ENCODE results near the gene MMP24OS. TPM values are rescaled to one million over a fixed set of nuclear protein-coding genes. Genes with fewer than 3 reads are reported as not detected.

The MMP24OS gene
- total RNA-seq (2013; cell fraction: nucleolus; rRNA removed): 68.0 and 70.0 TPM in 2 replicates
- total RNA-seq (2014; rRNA removed) (9.6 and 10.7 TPM in 2 replicates), total RNA-seq (2014; rRNA removed; fragmentation: Illumina TruSeq; extraction: Trizol) (6.2 and 7.1 TPM in 2 replicates), total RNA-seq (2021) (30.9 and 31.4 TPM in 2 replicates), polyA plus RNA-seq (2011; rRNA removed) (9.6 and 12.3 TPM in 2 replicates), polyA plus RNA-seq (2014; fragmentation: Illumina TruSeq; extraction: Trizol) (3.4 and 9.1 TPM in 2 replicates), polyA plus RNA-seq (2014; fragmentation: Nextera tagmentation; extraction: Ambion mirVana) (1 to 10 TPM; 2.0 to 3.6 TPM), polyA plus RNA-seq (2014; rRNA removed) (25.8 and 27.9 TPM in 2 replicates), polyA plus RNA-seq (2016; fragmentation: Nextera tagmentation; extraction: Ambion mirVana) (10 to 100 TPM; 18.3 to 20.0 TPM), polyA minus RNA-seq (2011; rRNA and poly(A)+ RNA removed) (10.9 and 26.3 TPM in 2 replicates), Bru-seq, nascent RNA (percentile 78 among the genes with signal in this experiment), BruChase-seq, experiment 1, labeled RNA remaining after a 6-hour chase (percentile 75 among the genes with signal in this experiment), BruChase-seq, experiment 2, labeled RNA remaining after a 2-hour chase (percentile 69 among the genes with signal in this experiment)
- 9.2 TPM for polyA plus RNA-seq (2011; ENCODE audit: low read depth)
- polyA plus RNA-seq (2011; cell fraction: cytosol; rRNA removed): 16.2 and 16.5 TPM in 2 replicates
- polyA plus RNA-seq (2011; cell fraction: nucleus; rRNA removed): 31.7 and 36.4 TPM in 2 replicates
- 31.3 and 32.3 TPM in 2 replicates for polyA plus RNA-seq (2012)
- 12.2 and 16.9 TPM in 2 replicates for polyA minus RNA-seq (2011; cell fraction: cytosol; rRNA and poly(A)+ RNA removed)
- polyA minus RNA-seq (2011; cell fraction: nucleus; rRNA and poly(A)+ RNA removed): 35.1 and 46.4 TPM in 2 replicates
- long read RNA-seq, experiment 1, partial matches to known transcripts: 0 of 2 reads
- long read RNA-seq, experiment 1, other reads (novel, unspliced or antisense): 1 of 2 reads
- long read RNA-seq, experiment 2, partial matches to known transcripts: 1 of 2 reads
- long read RNA-seq, experiment 2, other reads (novel, unspliced or antisense): 1 of 2 reads

DNA sequence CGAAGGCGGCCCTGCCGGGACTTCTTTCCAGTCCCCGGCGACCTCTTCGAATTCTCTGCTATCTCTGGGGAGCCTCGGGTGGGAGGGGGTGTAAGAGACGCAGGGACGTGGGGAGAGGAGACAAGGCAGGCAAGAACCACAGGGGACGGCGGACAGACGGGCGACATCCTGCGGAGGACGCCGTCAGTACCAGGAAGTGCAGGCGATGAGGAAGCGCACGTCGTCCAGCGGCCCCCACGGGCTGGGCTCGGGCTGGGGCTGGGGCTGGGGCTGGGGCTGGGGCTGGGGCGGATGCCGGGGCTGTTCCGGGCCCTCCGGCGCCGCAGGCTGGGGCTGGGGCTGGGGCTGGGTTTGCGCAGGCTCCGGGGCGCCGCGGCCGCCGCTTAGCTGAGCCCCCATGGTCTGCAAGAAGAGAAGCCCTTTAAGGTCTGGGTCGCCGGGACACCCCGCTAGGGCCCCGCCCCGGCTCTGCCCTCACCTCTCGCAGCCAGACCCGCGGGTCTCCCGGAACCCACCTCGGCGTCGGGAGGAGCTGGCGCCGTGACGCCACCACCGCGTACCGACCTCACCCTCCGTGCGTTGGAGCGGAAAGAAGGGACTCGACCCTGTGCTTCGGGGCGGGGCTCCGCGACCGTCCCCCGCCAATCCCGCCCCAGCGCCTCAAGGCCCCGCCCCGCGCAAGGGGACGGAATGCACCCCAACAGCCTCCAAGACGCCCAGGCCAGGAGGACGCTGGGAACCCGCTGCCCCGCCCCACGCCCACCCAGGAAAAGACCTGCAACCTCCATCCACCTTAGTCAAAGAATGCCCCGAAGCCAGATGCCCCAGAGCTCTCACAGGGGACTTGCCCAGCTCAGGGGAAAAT is at the start of gene MMP24OS:
Gene MMP24OS, minus strand, starts transcription at position 592 of the 865 bp plus-strand sequence. Its CDS starts 193 bp downstream, at position 399.
- peaks cover 11 to 25% of the 10 kb centered on the region in 2 experiments for H3K36me3 ChIP-seq (ENCODE audit: control insufficient read depth in 2 of 2, insufficient read depth in 2 of 2, low read length in 1 of 2)
- CTCF ChIA-PET: interaction anchor here (0.6 to 1.6 kb wide), 7 partner anchors 9 to 133 kb away, joined by 3 to 8 read pairs (median 3); no protein-coding TSS in a partner anchor
- intact Hi-C loops (cut with micrococcal nuclease; ENCODE audit: unreplicated experiment): loop anchor here (5.0 kb wide), 1 partner anchor 450 kb away; the partner anchor contains the start of gene NCOA6
- H3K27ac ChIP-seq (ENCODE audit: control insufficient read depth, insufficient read depth): peak within 1 kb of the TSS; percentile 70
- peak within 1 kb of the TSS; percentile 33; the same call in 1 of the 2 replicates for H2AFZ ChIP-seq (ENCODE audit: control insufficient read depth, low read depth, low read length)
- peaks cover 6% of the 10 kb centered on the region; the same call in 1 of the 2 replicates for H4K20me1 ChIP-seq (ENCODE audit: control insufficient read depth, insufficient read depth)
- H3K9me3 ChIP-seq (replicated peaks; ENCODE audit: control insufficient read depth, insufficient read depth, low read length): no peaks in the 10 kb centered on the region
- FAIRE-seq (peak; percentile 83), ATAC-seq (peak; percentile 95), DNase-seq (ENCODE audit: low read depth, low spot score) (peak; percentile 64)
- BruUV-seq (replicated peaks): no TSS peak
- H3K79me2 ChIP-seq (ENCODE audit: control insufficient read depth, insufficient read depth, low read length): peaks cover 18% of the 10 kb centered on the region
- 1% methylated on average over 39 of the region's 76 CpGs for WGBS (ENCODE audit: insufficient coverage, insufficient replicate concordance, low lambda C conversion rate, missing lambda C conversion rate)
- H3K4me2 ChIP-seq (ENCODE audit: control insufficient read depth, insufficient read depth): peak within 1 kb of the TSS; percentile 94
- RAD21 ChIA-PET (ENCODE audit: unreplicated experiment): interaction anchor here (0.7 to 1.7 kb wide), 2 partner anchors 182 to 384 kb away, joined by 3 to 6 read pairs; no protein-coding TSS in a partner anchor
- peaks cover 9% of the 10 kb centered on the region for H3K4me1 ChIP-seq (ENCODE audit: control insufficient read depth, insufficient read depth, low read length)
- H3K27me3 ChIP-seq (replicated peaks in 1 of 2; ENCODE audit: control insufficient read depth in 2 of 2, insufficient read depth in 2 of 2, low read length in 1 of 2): no peaks in the 10 kb centered on the region
- POLR2A ChIA-PET: interaction anchor here (0.6 to 1.4 kb wide), 4 partner anchors 130 to 915 kb away, joined by 3 to 8 read pairs (median 4); partner anchors contain the start of genes ACSS2, CEP250, EDEM2 and ITCH
- SMC1A ChIA-PET (ENCODE audit: uncharacterized antibody, unreplicated experiment): no interaction called here
- peak within 1 kb of the TSS; percentile 72 for H3K9ac ChIP-seq (ENCODE audit: control insufficient read depth, insufficient read depth, low read length)
- in situ Hi-C loops (cut with MboI): no loop called here
- H3K4me3 ChIP-seq: peak within 1 kb of the TSS; percentile 93
- TF ChIP-seq, protein P1, sequence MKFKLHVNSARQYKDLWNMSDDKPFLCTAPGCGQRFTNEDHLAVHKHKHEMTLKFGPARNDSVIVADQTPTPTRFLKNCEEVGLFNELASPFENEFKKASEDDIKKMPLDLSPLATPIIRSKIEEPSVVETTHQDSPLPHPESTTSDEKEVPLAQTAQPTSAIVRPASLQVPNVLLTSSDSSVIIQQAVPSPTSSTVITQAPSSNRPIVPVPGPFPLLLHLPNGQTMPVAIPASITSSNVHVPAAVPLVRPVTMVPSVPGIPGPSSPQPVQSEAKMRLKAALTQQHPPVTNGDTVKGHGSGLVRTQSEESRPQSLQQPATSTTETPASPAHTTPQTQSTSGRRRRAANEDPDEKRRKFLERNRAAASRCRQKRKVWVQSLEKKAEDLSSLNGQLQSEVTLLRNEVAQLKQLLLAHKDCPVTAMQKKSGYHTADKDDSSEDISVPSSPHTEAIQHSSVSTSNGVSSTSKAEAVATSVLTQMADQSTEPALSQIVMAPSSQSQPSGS (IDR thresholded peaks at IDR 0.05; ENCODE audit: low read length): no peak
- TF ChIP-seq NFXL1 (IDR thresholded peaks at IDR 0.05; ENCODE audit: borderline replicate concordance): no peak
- no peak for TF ChIP-seq ZBTB40 (IDR thresholded peaks at IDR 0.05; ENCODE audit: borderline replicate concordance)
- TF ChIP-seq NBN (IDR thresholded peaks at IDR 0.05): 0 out of 2 replicates have a peak, but pooled peaks have one; percentile 47
- TF ChIP-seq, protein P2, sequence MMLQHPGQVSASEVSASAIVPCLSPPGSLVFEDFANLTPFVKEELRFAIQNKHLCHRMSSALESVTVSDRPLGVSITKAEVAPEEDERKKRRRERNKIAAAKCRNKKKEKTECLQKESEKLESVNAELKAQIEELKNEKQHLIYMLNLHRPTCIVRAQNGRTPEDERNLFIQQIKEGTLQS (IDR thresholded peaks at IDR 0.05; ENCODE audit: borderline replicate concordance, extremely low read depth, low read depth, low read length): no peak
- no peak for TF ChIP-seq HSF1 (IDR thresholded peaks at IDR 0.05; ENCODE audit: low read depth, low read length)
